ENCODE data around the gene BIRC6. TPM values are rescaled to one million over a fixed set of nuclear protein-coding genes. Genes with fewer than 3 reads are reported as not detected.

BIRC6 gene
- total and polyA plus RNA-seq, 2 of the 8 experiments (the other 6 are each of a cell fraction or from before 2014, with no cell fraction given) = 32.5 to 69.5 TPM

- TF ChIP-seq MAX (IDR thresholded peaks at IDR 0.05) = no peak
Measured at GRCh38 chr2:32523686-32524085, 166.9 kb downstream of the BIRC6 start (continued).

All from H1 (cell line).